ENCODE results near the gene MMEL1.
"Not testable (repeated sequence)": the region's sequence is repeated elsewhere in the genome, so short reads cannot be mapped to it uniquely, and the experiment has no call there.

MMEL1 gene

DNA sequence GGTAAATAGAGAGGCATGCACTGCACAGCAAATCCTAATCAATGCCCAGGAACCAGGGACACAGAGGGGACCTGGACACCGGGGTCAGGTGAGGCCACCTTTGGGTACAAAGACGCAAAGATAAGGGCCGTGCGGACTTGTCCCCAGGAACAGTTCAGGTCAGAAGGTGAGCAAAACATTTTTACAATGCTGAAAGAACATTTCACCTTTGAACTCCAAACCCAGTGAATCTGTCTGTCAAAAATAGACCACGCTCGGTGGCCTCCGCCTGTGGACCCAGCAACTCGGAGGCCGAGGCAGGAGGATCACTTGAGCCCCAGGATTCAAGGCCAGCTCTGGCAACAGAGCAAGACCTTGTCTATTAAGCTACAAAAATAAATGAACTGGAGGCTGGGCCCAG is 61.5 kb downstream of the MMEL1 start:
- DNase-seq, result no peak

- no peak for DNase-seq
These were observed 62.5 kb downstream of the MMEL1 start for GRCh38 chr1:2570332-2570731.

DNA sequence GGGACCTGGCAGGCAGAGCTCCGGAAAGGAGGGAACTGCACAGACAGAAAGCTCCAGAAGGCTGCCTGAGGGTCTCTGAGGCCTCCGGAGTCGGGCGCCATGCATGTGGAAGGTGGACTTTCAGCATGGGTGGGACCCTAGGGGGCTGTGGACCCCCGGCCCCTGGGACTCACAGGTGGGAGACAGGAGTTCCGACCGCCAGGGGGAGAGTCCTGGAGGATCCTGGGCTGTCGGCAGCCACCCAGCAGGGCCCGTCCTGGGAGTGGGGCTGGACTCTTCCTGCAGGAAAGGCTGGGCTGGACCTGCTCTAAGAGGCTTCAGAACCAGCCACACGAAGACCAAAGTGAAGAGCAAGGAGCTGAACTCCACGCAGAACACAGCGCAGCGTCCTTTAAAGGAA is 63.1 kb downstream of the MMEL1 start:
- DNase-seq, result not testable (repeated sequence)

DNA sequence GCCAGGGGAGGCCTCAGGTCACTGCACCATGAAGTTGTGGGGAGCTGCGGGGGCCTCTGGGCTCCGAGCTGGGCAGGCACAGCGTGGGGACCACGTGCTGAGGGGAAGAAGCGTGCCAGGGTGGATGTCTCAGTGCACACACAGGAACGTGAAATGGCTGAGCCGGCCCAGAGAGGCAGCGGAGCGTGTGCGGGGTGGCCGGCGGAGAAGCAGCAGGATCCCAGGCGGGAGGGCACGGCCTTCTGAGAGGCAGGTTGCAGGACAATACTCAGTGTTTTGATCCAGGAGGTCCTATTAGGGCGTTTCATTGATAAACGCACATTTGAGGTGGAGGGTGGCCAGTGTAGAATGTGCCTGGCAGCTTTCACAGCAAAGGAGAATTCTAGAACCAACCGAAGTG is 63.8 kb downstream of the MMEL1 start:
- DNase-seq, result no peak

DNA sequence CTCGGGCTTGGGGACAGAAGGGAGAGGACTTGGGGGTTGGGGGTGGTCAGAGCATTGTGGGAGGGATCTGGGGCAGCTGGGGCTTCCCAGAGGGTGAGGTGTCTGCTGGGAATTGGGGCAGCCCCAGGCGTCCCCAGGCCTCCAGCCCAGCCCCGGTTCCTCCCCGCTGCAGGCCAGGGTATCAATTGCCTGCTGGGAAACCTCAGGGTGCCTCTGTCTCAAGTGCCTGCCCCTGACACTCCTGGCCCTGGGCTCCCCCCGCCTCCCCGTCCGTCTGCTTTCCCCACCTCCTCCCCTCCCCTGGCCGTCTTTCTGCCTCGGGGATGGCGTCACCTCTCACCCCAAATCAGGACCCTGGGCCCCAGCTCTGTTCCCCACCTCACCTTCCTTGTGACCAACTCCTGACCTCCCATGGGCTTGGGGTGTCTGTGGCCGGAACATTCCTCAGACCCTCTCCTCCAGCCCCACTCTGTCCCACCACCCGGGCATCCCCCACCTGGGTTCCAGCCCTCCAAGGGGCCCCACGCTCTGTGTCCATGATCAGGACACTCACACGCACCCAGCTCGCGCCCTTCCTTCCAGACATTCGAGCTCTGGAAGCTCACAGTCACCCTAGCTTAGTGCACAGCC is 64.5 kb downstream of the MMEL1 start:
- not testable (repeated sequence) for DNase-seq

- no peak for DNase-seq
These were observed 65.6 kb downstream of the MMEL1 start for GRCh38 chr1:2567083-2567679.

DNA sequence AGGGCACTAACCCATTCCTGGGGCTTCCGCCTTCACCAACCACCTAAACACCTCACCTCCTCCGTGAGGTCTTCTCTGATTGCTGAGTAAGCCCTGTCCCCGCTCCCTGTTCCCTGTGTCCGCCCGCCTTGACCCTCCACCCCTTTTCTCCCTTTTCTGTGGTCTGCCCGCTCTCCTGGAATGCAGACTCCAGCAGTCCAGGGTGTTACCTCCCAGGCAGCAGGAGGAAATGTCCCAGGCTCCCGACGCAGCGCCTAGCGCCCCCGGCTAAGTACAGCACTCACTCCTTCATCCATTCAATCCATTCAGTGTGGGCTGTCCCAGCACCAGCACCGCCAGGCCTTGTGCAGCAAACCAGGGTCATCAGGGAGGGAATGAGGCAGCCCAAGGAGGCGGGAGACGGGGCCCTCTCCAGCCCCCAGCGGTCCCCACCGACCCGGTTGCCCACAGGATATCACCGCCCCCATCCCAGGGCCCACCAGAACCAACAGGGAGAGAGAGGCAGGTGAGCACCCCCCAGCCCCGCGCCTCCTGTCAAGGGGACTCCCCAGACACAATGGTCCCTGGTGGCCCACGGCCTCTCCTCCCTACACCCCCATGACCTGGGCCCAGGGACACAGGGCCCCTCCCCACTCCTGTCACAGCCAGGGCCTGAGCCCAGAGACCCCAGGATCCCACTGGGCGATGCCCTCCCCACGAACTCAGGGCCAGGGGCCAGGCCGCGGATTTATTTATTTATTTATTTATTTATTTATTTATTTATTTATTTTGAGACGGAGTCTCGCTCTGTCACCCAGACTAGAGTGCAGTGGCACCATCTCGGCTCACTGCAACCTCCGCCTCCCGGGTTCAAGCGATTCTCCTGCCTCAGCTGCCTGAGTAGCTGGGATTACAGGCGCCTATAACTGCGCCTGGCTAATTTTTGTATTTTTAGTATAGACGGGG is 66.4 kb downstream of the MMEL1 start:
- no peak for DNase-seq

DNA sequence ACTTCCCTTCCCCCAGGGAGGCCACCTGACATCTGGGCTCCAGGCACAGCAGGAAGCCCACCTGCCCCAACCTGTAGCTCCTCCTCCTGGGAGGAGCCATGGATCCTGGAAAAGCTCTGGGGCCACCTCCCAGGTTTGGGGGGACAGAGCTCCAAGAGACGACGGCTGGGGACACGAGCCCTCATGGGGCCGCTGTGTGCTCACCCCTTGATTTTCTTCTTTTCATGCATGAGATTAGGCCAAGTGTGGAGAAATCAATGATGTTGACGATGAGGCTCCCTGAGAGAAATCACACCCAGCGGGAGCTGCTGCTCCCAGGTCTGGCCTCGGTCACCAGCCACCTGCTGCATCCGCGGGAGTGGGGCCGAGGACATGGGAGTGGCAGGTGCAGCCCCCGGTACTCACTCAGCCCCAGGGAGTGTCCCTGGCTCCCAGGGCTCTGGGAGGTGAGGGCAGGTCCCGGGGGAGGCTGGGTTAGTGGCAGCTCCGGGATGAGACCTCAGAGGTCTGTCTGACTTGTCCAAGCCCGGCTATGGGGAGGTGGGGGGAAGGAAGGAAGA is 67.9 kb downstream of the MMEL1 start:
- no peak for DNase-seq

GRCh38 chr1:2564006-2564814 is 68.6 kb downstream of the MMEL1 start:
- no peak for DNase-seq

DNA sequence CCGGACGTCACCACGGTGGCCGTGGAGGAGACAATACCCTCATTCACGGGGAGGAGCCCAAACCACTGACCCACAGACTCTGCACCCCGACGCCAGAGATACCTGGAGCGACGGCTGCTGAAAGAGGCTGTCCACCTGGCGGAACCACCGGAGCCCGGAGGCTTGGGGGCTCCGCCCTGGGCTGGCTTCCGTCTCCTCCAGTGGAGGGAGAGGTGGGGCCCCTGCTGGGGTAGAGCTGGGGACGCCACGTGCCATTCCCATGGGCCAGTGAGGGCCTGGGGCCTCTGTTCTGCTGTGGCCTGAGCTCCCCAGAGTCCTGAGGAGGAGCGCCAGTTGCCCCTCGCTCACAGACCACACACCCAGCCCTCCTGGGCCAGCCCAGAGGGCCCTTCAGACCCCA is 69.6 kb downstream of the MMEL1 start:
- DNase-seq, result no peak

DNA sequence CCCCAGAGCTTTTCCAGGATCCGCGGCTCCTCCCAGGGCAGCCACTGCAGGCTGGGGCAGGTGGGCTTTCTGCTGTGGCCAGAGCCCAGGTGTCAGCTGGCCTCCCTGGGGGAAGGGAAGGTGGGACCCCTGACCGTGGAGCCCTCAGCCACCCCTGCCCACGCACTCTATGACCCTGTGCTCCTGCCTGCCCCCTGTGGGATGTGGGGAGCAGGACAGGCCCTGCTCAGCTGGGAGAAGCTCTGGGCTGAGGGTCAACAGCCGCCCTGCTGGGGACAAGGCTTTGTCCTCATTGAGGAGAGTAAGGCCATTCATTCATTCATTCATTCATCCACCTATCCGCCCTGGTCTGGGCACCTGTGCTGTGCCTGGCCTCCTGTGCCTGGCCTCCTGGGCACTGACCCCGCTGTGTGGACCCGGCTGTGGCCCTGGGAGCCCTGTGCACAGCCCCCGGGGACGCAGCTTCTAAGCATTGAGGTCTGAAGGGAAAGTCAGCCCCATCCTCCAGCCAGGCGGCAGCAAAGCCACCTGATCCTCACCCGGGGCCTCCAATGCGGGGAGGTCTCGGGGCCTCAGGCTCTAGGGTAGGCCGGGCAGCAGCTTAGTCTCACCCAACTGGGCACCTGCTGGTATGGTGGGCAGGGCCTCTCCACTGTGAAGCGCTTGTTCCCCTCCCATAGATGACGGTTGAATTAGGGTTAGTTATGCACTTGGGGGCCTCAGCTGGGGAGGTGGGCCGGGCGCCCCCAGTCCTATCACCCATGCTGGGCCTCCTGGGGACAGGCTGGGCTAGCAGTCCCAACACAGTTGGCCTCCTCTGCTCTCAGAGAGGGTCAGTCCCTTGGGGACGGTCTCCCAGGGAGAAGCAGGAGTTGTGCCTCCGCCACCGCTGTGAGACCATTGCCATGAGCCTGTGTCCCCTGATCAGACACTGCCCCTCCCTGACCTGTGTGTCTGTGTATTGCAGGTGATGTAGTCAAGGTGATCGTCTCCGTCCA is 70.6 kb downstream of the MMEL1 start:
- DNase-seq, result no peak

DNA sequence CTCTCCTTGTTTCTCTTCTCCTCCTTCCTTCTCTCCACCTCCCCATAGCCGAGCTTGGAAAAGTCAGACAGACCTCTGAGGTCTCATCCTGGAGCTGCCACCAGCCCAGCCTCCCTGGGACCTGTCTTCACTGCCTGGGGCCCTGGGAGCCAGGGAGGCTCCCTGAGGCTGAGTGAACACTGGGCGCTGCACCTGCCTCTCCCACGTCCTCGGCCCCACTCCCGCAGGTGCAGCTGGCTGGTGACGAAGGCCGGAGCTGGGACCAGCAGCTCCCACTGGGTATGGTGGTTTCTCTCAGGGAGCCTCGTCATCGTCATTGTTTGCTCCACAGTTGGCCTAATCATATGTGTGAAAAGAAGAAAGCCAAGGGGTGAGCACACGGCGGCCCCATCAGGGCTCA is 71.4 kb downstream of the MMEL1 start:
- no peak for DNase-seq

- no peak for DNase-seq
These were observed 72.3 kb downstream of the MMEL1 start for GRCh38 chr1:2560299-2561073.

- no peak for DNase-seq
These were observed 73.1 kb downstream of the MMEL1 start for GRCh38 chr1:2559509-2560298.

GRCh38 chr1:2558861-2559260 is 74.0 kb downstream of the MMEL1 start:
- DNase-seq, result no peak

DNA sequence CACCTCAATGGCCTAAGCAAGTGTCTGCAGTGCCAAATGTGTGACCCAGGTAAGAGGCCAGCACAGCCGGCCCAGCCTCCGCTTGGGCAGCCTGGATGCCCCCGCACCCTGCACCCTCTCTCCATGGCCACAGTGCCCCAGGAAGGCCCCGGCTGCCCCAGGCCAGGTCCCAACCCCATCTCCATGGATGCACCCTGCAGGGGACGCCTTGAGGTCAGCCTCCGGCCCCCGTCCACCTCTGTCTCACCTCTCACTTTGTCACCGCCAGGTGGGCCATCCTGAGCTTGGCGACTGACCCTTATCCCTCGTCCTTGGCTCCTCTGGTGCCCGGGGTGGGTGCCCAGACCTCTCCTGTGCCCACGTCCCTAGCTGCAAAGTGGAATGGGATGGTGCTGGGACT is 74.4 kb downstream of the MMEL1 start:
- no peak for DNase-seq

- DNase-seq, result no peak
These were observed 75.1 kb downstream of the MMEL1 start for GRCh38 chr1:2557482-2558400.

- no peak for DNase-seq
These were observed 75.9 kb downstream of the MMEL1 start for GRCh38 chr1:2556678-2557481.

Measured in NCI-H524 (cell line).